Measurements from ENCODE around the gene CAT. TPM values are rescaled to one million over a fixed set of nuclear protein-coding genes. Genes with fewer than 3 reads are reported as not detected.

The CAT gene
- total RNA-seq: 16.4 and 23.7 TPM in 2 replicates

- Histone ChIP-seq H3K27me3 (ENCODE audit: control insufficient read depth, insufficient read depth, low read length) (no peaks in the 10 kb centered on the region), H3K4me3 (ENCODE audit: low read depth, low read length) (peak within 1 kb of the TSS; percentile 86), H3K36me3 (ENCODE audit: control insufficient read depth, insufficient read depth, low read length) (no peaks in the 10 kb centered on the region)
- TF ChIP-seq CTCF (IDR thresholded peaks at IDR 0.05; ENCODE audit: insufficient read depth, low read length, poor library complexity, severe bottlenecking): no peak
- DNase-seq (ENCODE audit: low read depth): peak; percentile 93
Observed at GRCh38 chr11:34438529-34439507, at the start of gene CAT. TSS of gene CAT (plus strand) at chr11:34438934. CDS start at chr11:34439014, 80 bp downstream.

- DNase-seq (ENCODE audit: low read depth): no peak
- TF ChIP-seq CTCF (IDR thresholded peaks at IDR 0.05; ENCODE audit: insufficient read depth, low read length, poor library complexity, severe bottlenecking): no peak
- Histone ChIP-seq H3K27me3 (ENCODE audit: control insufficient read depth, insufficient read depth, low read length) (no peaks in the 10 kb centered on the region), H3K4me3 (ENCODE audit: low read depth, low read length) (no peak overlapping the region), H3K36me3 (ENCODE audit: control insufficient read depth, insufficient read depth, low read length) (no peaks in the 10 kb centered on the region)
Observed at GRCh38 chr11:34394771-34395300, 43.9 kb upstream of the CAT start.

DNA sequence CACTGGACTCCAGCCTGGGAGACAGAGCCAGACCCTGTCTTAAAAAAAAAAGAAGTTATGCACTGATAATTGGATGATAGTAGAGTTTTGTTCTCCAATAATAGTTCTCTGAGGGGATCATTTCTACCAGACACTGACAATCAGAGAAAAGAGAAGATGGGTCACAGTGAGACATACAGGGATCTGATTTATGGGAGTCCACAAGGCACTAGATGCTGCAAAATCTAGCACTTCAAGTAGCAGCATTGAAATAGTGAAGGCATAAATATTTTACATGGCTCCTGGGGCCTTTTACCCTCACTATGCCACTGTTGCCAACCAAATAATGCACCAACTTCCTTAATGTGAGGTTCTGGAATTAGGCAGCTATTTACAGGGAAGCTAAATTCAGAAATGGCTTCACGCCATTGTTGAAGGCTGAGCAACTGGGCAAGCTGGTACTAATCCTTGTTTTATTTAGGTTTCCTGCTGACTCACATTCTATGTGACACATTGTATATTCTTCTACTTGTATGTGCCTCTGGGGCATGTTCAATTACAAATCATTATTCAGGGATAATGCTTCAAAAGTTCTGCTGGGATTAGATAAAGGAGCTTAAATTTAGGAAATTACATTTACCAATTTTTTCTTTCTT is 42.7 kb upstream of the CAT start:
- Histone ChIP-seq H3K4me3 (ENCODE audit: low read depth, low read length) (no peak overlapping the region), H3K27me3 (ENCODE audit: control insufficient read depth, insufficient read depth, low read length) (no peaks in the 10 kb centered on the region), H3K36me3 (ENCODE audit: control insufficient read depth, insufficient read depth, low read length) (no peaks in the 10 kb centered on the region)
- TF ChIP-seq CTCF (IDR thresholded peaks at IDR 0.05; ENCODE audit: insufficient read depth, low read length, poor library complexity, severe bottlenecking): no peak
- DNase-seq (ENCODE audit: low read depth): no peak

DNA sequence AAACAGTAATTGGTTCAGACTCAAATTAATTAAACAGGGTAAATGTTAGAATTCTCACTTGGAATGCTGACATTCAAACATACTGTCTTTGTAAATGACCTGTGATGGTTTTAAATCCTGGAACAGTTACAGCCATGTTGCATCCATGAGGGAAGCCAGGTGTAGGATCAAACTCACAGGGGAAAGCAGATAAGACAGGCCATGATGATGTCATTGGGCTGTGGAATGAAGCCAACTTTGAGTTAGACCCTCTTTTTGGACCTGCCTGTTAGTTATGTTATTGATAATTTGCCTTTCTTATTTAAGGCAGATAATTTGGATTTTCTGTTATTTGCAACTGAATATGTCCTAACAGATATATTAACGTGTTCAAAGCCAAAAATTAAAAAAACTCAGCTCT is 41.6 kb upstream of the CAT start:
- DNase-seq (ENCODE audit: low read depth): no peak
- no peak for TF ChIP-seq CTCF (IDR thresholded peaks at IDR 0.05; ENCODE audit: insufficient read depth, low read length, poor library complexity, severe bottlenecking)
- no peaks in the 10 kb centered on the region for H3K36me3 ChIP-seq (ENCODE audit: control insufficient read depth, insufficient read depth, low read length)

GRCh38 chr11:34397811-34398210 is 40.9 kb upstream of the CAT start:
- H3K4me3 ChIP-seq (ENCODE audit: low read depth, low read length): no peak overlapping the region
- no peaks in the 10 kb centered on the region for H3K36me3 ChIP-seq (ENCODE audit: control insufficient read depth, insufficient read depth, low read length)
- no peak for TF ChIP-seq CTCF (IDR thresholded peaks at IDR 0.05; ENCODE audit: insufficient read depth, low read length, poor library complexity, severe bottlenecking)
- no peaks in the 10 kb centered on the region for H3K27me3 ChIP-seq (ENCODE audit: control insufficient read depth, insufficient read depth, low read length)
- DNase-seq (ENCODE audit: low read depth): no peak

More for the DNA sequence above, 41.6 kb upstream of the CAT start:
- Histone ChIP-seq H3K27me3 (ENCODE audit: control insufficient read depth, insufficient read depth, low read length) (no peaks in the 10 kb centered on the region), H3K4me3 (ENCODE audit: low read depth, low read length) (no peak overlapping the region)
